H1 (cell line): ENCODE results near the gene GPR155. TPM values are rescaled to one million over a fixed set of nuclear protein-coding genes. Genes with fewer than 3 reads are reported as not detected.

Source experiments
- CTCF ChIA-PET: fragments of 300-600 bp; sonication (Branson Sonifier 250); formaldehyde crosslinking; loops from one replicate; lab custom pipeline; 2021; ENCODE audit not compliant: partially characterized antibody; lab: Charles Lee
- POLR2A ChIA-PET: fragments of 300-600 bp; sonication (Branson Sonifier 250); formaldehyde crosslinking; loops from one replicate; lab custom pipeline; 2021; ENCODE audit warnings: inconsistent platforms; ENCODE audit not compliant: partially characterized antibody; lab: Charles Lee
- DNase-seq, 2 experiments: peaks; one replicate each; pipeline versions ENCODE4 v3.0.0 to v3.0.0-alpha.2; 2010 to 2022; ENCODE audit warnings: low spot score in 2 of 2, low read depth in 1 of 2, mixed read lengths in 1 of 2
- FAIRE-seq: peaks from 2 replicates; lab custom pipeline; 2011; peaks lifted over from hg19 to GRCh38; lab: Jason Lieb, UNC
- H2AFZ ChIP-seq: 2 replicates; pipeline ENCODE4 v1.8.1; 2012; ENCODE audit warnings: low read length, inconsistent platforms
- H2AK5ac ChIP-seq: 2 replicates; pipeline ENCODE4 v1.6.1; 2013; ENCODE audit warnings: low read depth, low read length
- H2BK120ac ChIP-seq: replicated peaks from 2 replicates; pipeline ENCODE3; 2013; ENCODE audit warnings: low read depth, low read length, inconsistent platforms
- H2BK12ac ChIP-seq: 2 replicates; pipeline ENCODE4 v1.6.1; 2013; ENCODE audit warnings: low read depth, low read length
- H2BK15ac ChIP-seq: 2 replicates; pipeline ENCODE4 v1.6.1; 2013; ENCODE audit warnings: low read length
- H2BK20ac ChIP-seq: 2 replicates; pipeline ENCODE4 v1.6.1; 2013; ENCODE audit warnings: low read length
- H2BK5ac ChIP-seq: 2 replicates; pipeline ENCODE4 v1.6.1; 2013; ENCODE audit warnings: low read depth, low read length
- H3K14ac ChIP-seq: 2 replicates; pipeline ENCODE4 v1.6.1; 2013; ENCODE audit warnings: inconsistent platforms; ENCODE audit not compliant: insufficient read length
- H3K18ac ChIP-seq: 2 replicates; pipeline ENCODE4 v1.6.1; 2013; ENCODE audit warnings: low read length; ENCODE audit errors: extremely low read depth
- H3K23ac ChIP-seq: 2 replicates; pipeline ENCODE4 v1.6.1; 2013; ENCODE audit warnings: inconsistent platforms; ENCODE audit not compliant: insufficient read length
- H3K23me2 ChIP-seq: 2 replicates; pipeline ENCODE4 v1.6.1; 2013; ENCODE audit warnings: low read depth, low read length
- H3K27ac ChIP-seq: 2 replicates; pipeline ENCODE4 v1.6.1; 2011; ENCODE audit warnings: low read depth, low read length, inconsistent platforms
- H3K27me3 ChIP-seq, 4 experiments: replicated peaks in 1 of 4; 1 replicate in 1 of 4; 2 replicates in 3 of 4; pipeline versions ENCODE4 v1.6.1 to v1.8.1; 2011 to 2013; ENCODE audit warnings: low read length in 3 of 4, mild to moderate bottlenecking in 3 of 4, inconsistent platforms in 2 of 4, mixed read lengths in 2 of 4, moderate library complexity in 1 of 4; ENCODE audit not compliant: control insufficient read depth in 3 of 4, insufficient read depth in 3 of 4; ENCODE audit errors: extremely low read depth in 1 of 4
- H3K36me3 ChIP-seq, 4 experiments: 2 replicates each; pipeline versions ENCODE4 v1.6.1 to v1.8.1; 2011 to 2013; ENCODE audit warnings: mild to moderate bottlenecking in 4 of 4, low read length in 3 of 4, moderate library complexity in 2 of 4, control low read depth in 1 of 4, inconsistent platforms in 1 of 4; ENCODE audit not compliant: insufficient read depth in 4 of 4, control insufficient read depth in 2 of 4
- H3K4ac ChIP-seq: replicated peaks from 2 replicates; pipeline ENCODE3; 2013; ENCODE audit warnings: low read length, low read depth, mixed read lengths, inconsistent platforms; ENCODE audit not compliant: insufficient read length
- H3K4me1 ChIP-seq, 4 experiments: replicated peaks in 1 of 4; 1 replicate in 1 of 4; 2 replicates in 3 of 4; pipeline versions ENCODE4 v1.6.1 to v1.8.1; 2011 to 2013; ENCODE audit warnings: low read length in 3 of 4, inconsistent platforms in 2 of 4, mixed read lengths in 1 of 4; ENCODE audit not compliant: insufficient read depth in 4 of 4, control insufficient read depth in 3 of 4
- H3K4me2 ChIP-seq, 2 experiments: 2 replicates each; pipeline versions ENCODE4 v1.6.1 to v1.8.1; 2011 to 2013; ENCODE audit warnings: low read depth in 2 of 2, low read length in 2 of 2, control low read depth in 1 of 2, inconsistent platforms in 1 of 2, mild to moderate bottlenecking in 1 of 2; ENCODE audit not compliant: insufficient read depth in 1 of 2
- H3K4me3 ChIP-seq, 4 experiments: fragments of 200-600, 300-600 bp in 1 of 4; sonication (generic), shearing (Covaris generic), sonication (Bioruptor Twin) in 1 of 4; 2 replicates each; pipeline versions ENCODE4 v1.5.1 to v1.8.1; 2011 to 2016; ENCODE audit warnings: low read length in 4 of 4, low read depth in 3 of 4, control low read depth in 2 of 4, inconsistent platforms in 2 of 4, mild to moderate bottlenecking in 2 of 4, mixed read lengths in 1 of 4, moderate library complexity in 1 of 4; ENCODE audit not compliant: insufficient read depth in 2 of 4; ENCODE audit errors: extremely low read depth in 1 of 4
- H3K56ac ChIP-seq: replicated peaks from 2 replicates; pipeline ENCODE3; 2013; ENCODE audit warnings: low read depth, mild to moderate bottlenecking, mixed read lengths, low read length, inconsistent platforms; ENCODE audit not compliant: insufficient read length
- H3K79me1 ChIP-seq: 2 replicates; pipeline ENCODE4 v1.6.1; 2013; ENCODE audit warnings: low read depth, low read length, control low read depth
- H3K79me2 ChIP-seq, 2 experiments: 2 replicates each; pipeline versions ENCODE4 v1.6.1 to v1.8.1; 2012 to 2013; ENCODE audit warnings: low read length in 2 of 2, mild to moderate bottlenecking in 2 of 2, inconsistent platforms in 1 of 2; ENCODE audit not compliant: insufficient read depth in 2 of 2, control insufficient read depth in 1 of 2
- H3K9ac ChIP-seq, 4 experiments: replicated peaks in 1 of 4; 1 replicate in 1 of 4; 2 replicates in 3 of 4; pipeline versions ENCODE4 v1.6.1 to v1.8.1; 2011 to 2013; ENCODE audit warnings: low read depth in 3 of 4, low read length in 3 of 4, control low read depth in 2 of 4, mild to moderate bottlenecking in 2 of 4, moderate library complexity in 2 of 4, inconsistent platforms in 1 of 4; ENCODE audit errors: extremely low read depth in 1 of 4
- H3K9me3 ChIP-seq, 2 experiments: 2 replicates each; pipeline versions ENCODE4 v1.6.1 to v1.8.1; 2012 to 2013; ENCODE audit warnings: mild to moderate bottlenecking in 2 of 2, moderate library complexity in 2 of 2, control low read depth in 1 of 2, inconsistent platforms in 1 of 2, low read depth in 1 of 2, low read length in 1 of 2, mixed read lengths in 1 of 2; ENCODE audit not compliant: insufficient read depth in 2 of 2
- H4K20me1 ChIP-seq, 2 experiments: replicated peaks in 1 of 2; 2 replicates each; pipeline versions ENCODE3 to v1.8.1; 2011 to 2013; ENCODE audit warnings: inconsistent platforms in 2 of 2, low read length in 2 of 2, mild to moderate bottlenecking in 1 of 2; ENCODE audit not compliant: insufficient read depth in 2 of 2, control insufficient read depth in 1 of 2
- H4K5ac ChIP-seq: 2 replicates; pipeline ENCODE4 v1.6.1; 2013; ENCODE audit warnings: low read length, low read depth, mixed read lengths, inconsistent platforms; ENCODE audit not compliant: insufficient read length
- H4K8ac ChIP-seq: 2 replicates; pipeline ENCODE4 v1.8.0; 2013; ENCODE audit warnings: mild to moderate bottlenecking, moderate library complexity, low read length, inconsistent platforms; ENCODE audit not compliant: insufficient read depth; ENCODE audit errors: extremely low read depth
- H4K91ac ChIP-seq: replicated peaks from 2 replicates; pipeline ENCODE3; 2013; ENCODE audit warnings: low read length, mixed read lengths, inconsistent platforms; ENCODE audit not compliant: insufficient read length
- CEBPB ChIP-seq: IDR thresholded peaks from 2 replicates; pipeline ENCODE4 v1.6.1; 2012; ENCODE audit warnings: low read depth, low read length
- POLR2A ChIP-seq, 2 experiments: IDR thresholded peaks; 1 replicate in 1 of 2; 2 replicates in 1 of 2; pipeline ENCODE4 v1.6.1; 2011; ENCODE audit warnings: low read depth in 2 of 2, low read length in 2 of 2, mild to moderate bottlenecking in 2 of 2; ENCODE audit errors: control extremely low read depth in 1 of 2
- WGBS, 2 experiments: shearing (Covaris generic) in 1 of 2; methylation state at CpG; one replicate each; pipeline versions ENCODE4 v1.1.6 to v1.1.7; 2013 to 2015; ENCODE audit warnings: low lambda C conversion rate in 2 of 2, mixed read lengths in 2 of 2, inconsistent platforms in 1 of 2, low coverage in 1 of 2, missing lambda C conversion rate in 1 of 2; ENCODE audit not compliant: insufficient replicate concordance in 2 of 2, insufficient coverage in 1 of 2, insufficient read length in 1 of 2; ENCODE audit errors: extremely low coverage in 1 of 2, missing lambda C conversion rate in 1 of 2; 5-methylcytosine and 5-hydroxymethylcytosine counted together
- polyA plus RNA-seq, 7 experiments: library from polyadenylated mRNA; depleted of rRNA in 3 of 7; stranded (reverse) in 5 of 7; unstranded in 2 of 7; fragments of >200 nt in 5 of 7; fragments of 200-250 nt in 2 of 7; gene quantifications; 1 replicate in 5 of 7; 2 replicates in 1 of 7; 4 replicates in 1 of 7; pipeline versions ENCODE4 v1.2.1 to v1.2.3, GENCODE V29; 2011 to 2013; ENCODE audit warnings: missing spikeins in 2 of 7, mixed read lengths in 2 of 7
- total RNA-seq: library from RNA; stranded (reverse); fragmentation: NEBNext Ultra II Directional; extraction: Animal tissue kit (Norgen Biotek cat#: 25700); gene quantifications from 2 replicates; pipeline ENCODE4 v1.2.1, GENCODE V29; 2021

GPR155 gene
- total and polyA plus RNA-seq, 2 of the 8 experiments (the other 6 are each of a cell fraction or from before 2014, with no cell fraction given), result 0.26 to 2.1 TPM

- H2AK5ac ChIP-seq, result no peak overlapping the region
- H2BK12ac ChIP-seq, result no peak overlapping the region
- H3K9ac ChIP-seq, result no peak overlapping the region
- no peak overlapping the region for H3K4me2 ChIP-seq
- peak; percentile 2; the same call in 1 of the 2 replicates for TF ChIP-seq CEBPB
- TF ChIP-seq POLR2A (IDR thresholded peaks at IDR 0.05; ENCODE audit: control extremely low read depth in 1 of 2, low read depth in 2 of 2, low read length in 2 of 2), result no peak
- H4K8ac ChIP-seq, result no peak overlapping the region
- H2BK5ac ChIP-seq, result no peak overlapping the region
- H3K79me2 ChIP-seq, result no peaks in the 10 kb centered on the region
- CTCF ChIA-PET, result interaction anchor here (1.3 to 5.7 kb wide), 4 partner anchors 11 to 57 kb away, joined by 4 to 49 read pairs (median 5); no protein-coding TSS in a partner anchor
- no peak overlapping the region for H2BK120ac ChIP-seq
- H4K91ac ChIP-seq, result no peak overlapping the region
- no peak overlapping the region for H3K4ac ChIP-seq
- no peak overlapping the region for H2BK15ac ChIP-seq
- H4K5ac ChIP-seq, result no peak overlapping the region
- H3K18ac ChIP-seq, result no peak overlapping the region
- H3K9me3 ChIP-seq, result peaks cover 0 to 3% of the 10 kb centered on the region in 2 experiments; a peak in 2 of 4 replicates
- no peak overlapping the region for H2AFZ ChIP-seq
- no peaks in the 10 kb centered on the region for H3K27me3 ChIP-seq
- 0 out of 2 replicates have a peak, but pooled peaks cover 2% of the 10 kb centered on the region for H3K23me2 ChIP-seq
- no peak overlapping the region for H3K14ac ChIP-seq
- DNase-seq, result no peak
- no peaks in the 10 kb centered on the region for H4K20me1 ChIP-seq
- POLR2A ChIA-PET, result no interaction called here
- FAIRE-seq, result no peak
- no peaks in the 10 kb centered on the region for H3K79me1 ChIP-seq
- H3K56ac ChIP-seq, result no peak overlapping the region
- no peak overlapping the region for H2BK20ac ChIP-seq
- no peak overlapping the region for H3K23ac ChIP-seq
- H3K4me1 ChIP-seq, result no peaks in the 10 kb centered on the region
- no peak overlapping the region for H3K27ac ChIP-seq
- WGBS, 2 experiments, result 91% methylated on average over 2 of the region's 2 CpGs; no CpG with 5 or more reads in 1 of the 2 experiments
- no peak overlapping the region for H3K4me3 ChIP-seq
- H3K36me3 ChIP-seq, result no peaks in the 10 kb centered on the region
Measured at GRCh38 chr2:174518395-174518794, 31.6 kb upstream of the GPR155 start.
